ENCODE results near the gene SLC44A1. TPM values are rescaled to one million over a fixed set of nuclear protein-coding genes. Genes with fewer than 3 reads are reported as not detected.

The SLC44A1 gene
- total RNA-seq, 1 donor from 2014 or later = 51.3 TPM

GRCh38 chr9:105328296-105328695 is 83.8 kb downstream of the SLC44A1 start:
- Histone ChIP-seq H3K4me3 (ENCODE audit: low read depth, low read length) (no peak overlapping the region), H3K36me3 (ENCODE audit: control insufficient read depth, insufficient read depth, low read length) (no peaks in the 10 kb centered on the region), H3K27me3 (ENCODE audit: control insufficient read depth, insufficient read depth, low read length) (no peaks in the 10 kb centered on the region)
- FAIRE-seq (no peak), DNase-seq (ENCODE audit: low read depth) (no peak)
- no peak for TF ChIP-seq CTCF (IDR thresholded peaks at IDR 0.05; ENCODE audit: insufficient read depth, low read length, severe bottlenecking)

DNA sequence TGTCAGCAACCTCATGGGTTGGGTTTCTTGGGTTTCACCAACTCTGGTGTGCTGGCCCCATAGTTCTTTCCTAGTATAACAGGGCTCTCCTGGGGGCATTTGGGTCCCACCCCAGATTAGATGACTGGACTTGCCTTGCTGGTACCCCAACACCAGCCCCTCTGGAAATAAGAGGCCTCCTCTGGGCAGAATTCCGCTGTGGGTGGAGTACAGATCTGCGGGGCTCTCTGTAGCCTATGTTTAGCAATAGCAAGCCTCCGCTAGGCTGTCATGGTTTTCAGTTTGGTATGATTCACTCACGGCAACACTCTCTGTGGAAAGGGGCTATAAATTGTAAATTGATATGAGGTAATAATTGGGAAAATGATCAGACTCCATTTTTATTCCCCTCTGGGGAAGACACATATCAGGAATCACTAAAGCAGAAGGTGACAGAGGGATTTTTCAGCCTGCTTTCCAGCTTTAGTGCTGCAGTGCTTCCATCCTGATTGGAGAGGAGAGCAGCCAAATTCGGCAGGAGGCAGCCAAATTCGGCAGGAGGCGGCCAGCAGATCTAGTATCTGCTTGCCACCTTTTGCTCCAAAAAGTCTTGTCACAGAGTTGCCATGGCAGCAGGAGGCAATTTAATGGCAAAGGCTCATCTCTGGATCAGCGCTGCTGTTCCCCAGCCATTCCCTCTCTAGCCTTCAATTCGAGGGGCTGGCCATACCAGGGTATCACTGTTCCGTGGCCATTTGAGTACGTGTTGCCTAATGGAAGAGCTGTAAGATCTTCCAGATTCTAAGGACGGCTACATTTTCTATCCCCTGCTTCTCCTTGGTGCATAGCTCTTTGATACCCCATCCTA is 84.6 kb downstream of the SLC44A1 start:
- FAIRE-seq (no peak), DNase-seq (ENCODE audit: low read depth) (no peak)
- H3K36me3 ChIP-seq (ENCODE audit: control insufficient read depth, insufficient read depth, low read length) = no peaks in the 10 kb centered on the region
- H3K4me3 ChIP-seq (ENCODE audit: low read depth, low read length) = no peak overlapping the region
- no peaks in the 10 kb centered on the region for H3K27me3 ChIP-seq (ENCODE audit: control insufficient read depth, insufficient read depth, low read length)
- no peak for TF ChIP-seq CTCF (IDR thresholded peaks at IDR 0.05; ENCODE audit: insufficient read depth, low read length, severe bottlenecking)

DNA sequence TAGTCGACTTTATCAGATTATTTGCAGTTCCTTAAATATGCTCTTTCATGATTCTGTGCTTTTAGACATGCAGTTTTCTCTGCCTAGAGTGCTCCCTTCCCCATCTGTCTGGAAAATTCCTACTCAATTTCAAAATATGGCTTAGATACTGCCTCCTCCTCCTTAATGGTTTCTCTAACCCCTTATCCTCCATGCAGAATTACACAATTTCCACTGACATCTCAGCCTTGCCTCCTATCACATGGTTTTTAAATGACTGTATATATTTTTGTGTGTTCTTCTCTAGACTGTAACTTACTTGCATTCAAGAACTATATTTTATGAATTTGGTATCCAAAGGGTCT is 85.2 kb downstream of the SLC44A1 start:
- no peak for FAIRE-seq
- H3K36me3 ChIP-seq (ENCODE audit: control insufficient read depth, insufficient read depth, low read length) = no peaks in the 10 kb centered on the region
- DNase-seq (ENCODE audit: low read depth) = no peak

GRCh38 chr9:105330201-105330600 is 85.8 kb downstream of the SLC44A1 start:
- Histone ChIP-seq H3K27me3 (ENCODE audit: control insufficient read depth, insufficient read depth, low read length) (no peaks in the 10 kb centered on the region), H3K4me3 (ENCODE audit: low read depth, low read length) (no peak overlapping the region), H3K36me3 (ENCODE audit: control insufficient read depth, insufficient read depth, low read length) (no peaks in the 10 kb centered on the region)
- TF ChIP-seq CTCF (IDR thresholded peaks at IDR 0.05; ENCODE audit: insufficient read depth, low read length, severe bottlenecking) = no peak
- DNase-seq (ENCODE audit: low read depth) (peak; percentile 30), FAIRE-seq (no peak)

More for the DNA sequence above, 85.2 kb downstream of the SLC44A1 start:
- no peaks in the 10 kb centered on the region for H3K27me3 ChIP-seq (ENCODE audit: control insufficient read depth, insufficient read depth, low read length)
- no peak overlapping the region for H3K4me3 ChIP-seq (ENCODE audit: low read depth, low read length)
- no peak for TF ChIP-seq CTCF (IDR thresholded peaks at IDR 0.05; ENCODE audit: insufficient read depth, low read length, severe bottlenecking)

DNA sequence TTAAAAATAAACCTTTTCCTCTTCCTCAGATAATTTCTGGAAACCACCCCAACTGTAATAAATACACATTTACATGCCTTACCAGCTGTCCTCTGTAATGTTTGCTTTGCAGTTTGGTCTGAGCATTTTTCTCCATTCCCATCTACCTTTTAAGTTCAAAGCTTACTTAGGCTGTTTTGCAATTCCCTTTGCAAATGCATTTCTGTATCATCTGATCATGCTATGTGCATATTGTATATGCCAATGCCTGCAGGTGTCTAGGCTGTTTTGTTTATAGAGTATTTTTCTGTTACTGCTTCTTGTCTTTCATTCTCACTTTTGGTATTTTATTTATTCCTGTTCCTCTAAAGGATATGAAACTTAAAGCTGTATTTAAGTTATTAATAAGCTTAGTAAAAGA is 86.3 kb downstream of the SLC44A1 start:
- no peaks in the 10 kb centered on the region for H3K36me3 ChIP-seq (ENCODE audit: control insufficient read depth, insufficient read depth, low read length)
- no peak overlapping the region for H3K4me3 ChIP-seq (ENCODE audit: low read depth, low read length)
- no peaks in the 10 kb centered on the region for H3K27me3 ChIP-seq (ENCODE audit: control insufficient read depth, insufficient read depth, low read length)
- TF ChIP-seq CTCF (IDR thresholded peaks at IDR 0.05; ENCODE audit: insufficient read depth, low read length, severe bottlenecking) = no peak
- FAIRE-seq (no peak), DNase-seq (ENCODE audit: low read depth) (no peak)

GRCh38 chr9:105331160-105331559 is 86.7 kb downstream of the SLC44A1 start:
- DNase-seq (ENCODE audit: low read depth) (no peak), FAIRE-seq (no peak)
- no peak for TF ChIP-seq CTCF (IDR thresholded peaks at IDR 0.05; ENCODE audit: insufficient read depth, low read length, severe bottlenecking)
- H3K4me3 ChIP-seq (ENCODE audit: low read depth, low read length) = no peak overlapping the region
- H3K36me3 ChIP-seq (ENCODE audit: control insufficient read depth, insufficient read depth, low read length) = no peaks in the 10 kb centered on the region
- no peaks in the 10 kb centered on the region for H3K27me3 ChIP-seq (ENCODE audit: control insufficient read depth, insufficient read depth, low read length)

All from bronchial epithelial cell (primary cell).